K562 (cell line): ENCODE measurements around the gene PHLPP2. TPM values are rescaled to one million over a fixed set of nuclear protein-coding genes. Genes with fewer than 3 reads are reported as not detected.
A peak's percentile ranks its signal among the peaks of the same experiment; 100 is the strongest.

Experiments used
- ATAC-seq: fragments of 200-7000 bp; cut with Tn5 transposase; 3 replicates; pipeline ENCODE4 v1.9.1; 2020; ENCODE audit warnings: moderate library complexity
- BruUV-seq: library from RNA; stranded (reverse); fragments of 400-500 nt; replicated peaks from 2 replicates; lab custom pipeline; 2021; lab: Mats Ljungman, UMichigan
- CTCF ChIA-PET: fragments of 300-600 bp; formaldehyde crosslinking; extraction: SDS; loops from one replicate; lab custom pipeline; 2021; ENCODE audit warnings: low intra/inter-chr PET ratio; lab: Yijun Ruan, JAX
- POLR2A ChIA-PET: fragments of 300-600, 350-650 bp; sonication (Branson Sonifier 250); formaldehyde crosslinking; extraction: SDS; loops from one replicate; lab custom pipeline; 2021; ENCODE audit warnings: antibody characterized with exemption, inconsistent platforms; lab: Yijun Ruan, JAX
- DNase-seq, 4 experiments: peaks; one replicate each; pipeline versions ENCODE4 v3.0.0 to v3.0.0-alpha.2; 2011 to 2018; ENCODE audit warnings: low spot score in 3 of 4, mixed read lengths in 3 of 4; ENCODE audit errors: extremely low read depth in 1 of 4
- FAIRE-seq: peaks from 2 replicates; lab custom pipeline; 2011; peaks lifted over from hg19 to GRCh38; lab: Jason Lieb, UNC
- H2AFZ ChIP-seq: 2 replicates; pipeline ENCODE4 v1.6.0; 2011; ENCODE audit warnings: low read depth, low read length, control low read depth, inconsistent platforms
- H3K27ac ChIP-seq: fragments of 200-600 bp; 3 replicates; pipeline ENCODE4 v1.8.0; 2011; ENCODE audit warnings: low read depth, mild to moderate bottlenecking, control low read depth, inconsistent platforms, low read length, moderate library complexity, mixed read lengths; ENCODE audit errors: extremely low read depth
- H3K27me3 ChIP-seq, 2 experiments: fragments of 300-600 bp in 1 of 2; 2 replicates in 1 of 2; 3 replicates in 1 of 2; pipeline versions ENCODE4 v1.6.0 to v1.8.0; 2011; ENCODE audit warnings: inconsistent platforms in 2 of 2, low read length in 2 of 2, mild to moderate bottlenecking in 1 of 2, mixed read lengths in 1 of 2, moderate library complexity in 1 of 2; ENCODE audit not compliant: control insufficient read depth in 2 of 2, insufficient read depth in 2 of 2
- H3K36me3 ChIP-seq: fragments of 300-600 bp; 3 replicates; pipeline ENCODE4 v1.8.0; 2011; ENCODE audit warnings: mild to moderate bottlenecking, low read length, inconsistent platforms; ENCODE audit not compliant: control insufficient read depth, insufficient read depth
- H3K4me1 ChIP-seq, 2 experiments: fragments of 200-600 bp in 1 of 2; replicated peaks in 1 of 2; 2 replicates in 1 of 2; 3 replicates in 1 of 2; pipeline versions ENCODE4 v1.5.1 to v1.8.0; 2011; ENCODE audit warnings: inconsistent platforms in 2 of 2, low read length in 2 of 2, mild to moderate bottlenecking in 1 of 2, mixed read lengths in 1 of 2, moderate library complexity in 1 of 2; ENCODE audit not compliant: control insufficient read depth in 2 of 2, insufficient read depth in 2 of 2
- H3K4me2 ChIP-seq: 2 replicates; pipeline ENCODE4 v1.6.1; 2011; ENCODE audit warnings: low read length, control low read depth, inconsistent platforms, mixed read lengths; ENCODE audit not compliant: insufficient read depth
- H3K4me3 ChIP-seq: fragments of 200-600 bp; sonication (generic), shearing (Covaris generic); 2 replicates; pipeline ENCODE4 v1.5.1; 2016; ENCODE audit warnings: control low read depth, inconsistent platforms
- H3K79me2 ChIP-seq: fragments of 200-600 bp; 3 replicates; pipeline ENCODE4 v1.8.0; 2011; ENCODE audit warnings: low read length, inconsistent platforms; ENCODE audit not compliant: control insufficient read depth, insufficient read depth
- H3K9ac ChIP-seq, 2 experiments: 2 replicates each; pipeline versions ENCODE4 v1.6.0 to v1.6.1; 2011; ENCODE audit warnings: low read depth in 2 of 2, low read length in 2 of 2, control low read depth in 1 of 2, inconsistent platforms in 1 of 2, mild to moderate bottlenecking in 1 of 2, mixed read lengths in 1 of 2; ENCODE audit not compliant: insufficient read depth in 1 of 2
- H3K9me1 ChIP-seq: one replicate; pipeline ENCODE4 v1.6.0; 2011; ENCODE audit warnings: inconsistent platforms, mild to moderate bottlenecking, low read length, moderate library complexity; ENCODE audit not compliant: control insufficient read depth, insufficient read depth
- H3K9me3 ChIP-seq: replicated peaks from 2 replicates; pipeline ENCODE4 v1.5.1; 2011; ENCODE audit warnings: low read depth, low read length, inconsistent platforms; ENCODE audit not compliant: control insufficient read depth, insufficient read depth
- H4K20me1 ChIP-seq: replicated peaks from 2 replicates; pipeline ENCODE4 v1.6.1; 2011; ENCODE audit warnings: low read length, inconsistent platforms, mixed read lengths; ENCODE audit not compliant: control insufficient read depth, insufficient read depth
- CCNT2 ChIP-seq: IDR thresholded peaks from 2 replicates; pipeline ENCODE4 v1.6.1; 2011; ENCODE audit warnings: borderline replicate concordance, low read depth, mild to moderate bottlenecking, moderate library complexity, mixed read lengths, low read length; ENCODE audit not compliant: insufficient read length; ENCODE audit errors: extremely low read depth
- HDAC1 ChIP-seq, 2 experiments: fragments of 450-650 bp; IDR thresholded peaks; 2 replicates each; pipeline ENCODE4 v1.6.1; 2016 to 2017; ENCODE audit warnings: inconsistent platforms in 1 of 2, mild to moderate bottlenecking in 1 of 2, moderate library complexity in 1 of 2
- KAT7 ChIP-seq: sonication (generic); formaldehyde crosslinking; IDR thresholded peaks from 2 replicates; pipeline ENCODE4 v1.8.0; 2022; ENCODE audit warnings: missing genetic modification reagents, mild to moderate bottlenecking, borderline replicate concordance
- MAX ChIP-seq: sonication (generic); formaldehyde crosslinking; IDR thresholded peaks from 2 replicates; pipeline ENCODE4 v1.9.0; 2022; ENCODE audit warnings: mild to moderate bottlenecking, missing genetic modification reagents
- NONO ChIP-seq, 2 experiments: fragments of 200-400 bp in 1 of 2; fragments of 450-650 bp in 1 of 2; formaldehyde crosslinking in 1 of 2; IDR thresholded peaks; 2 replicates each; pipeline ENCODE4 v1.6.1; 2017; ENCODE audit warnings: low read depth in 2 of 2, mild to moderate bottlenecking in 2 of 2, moderate library complexity in 2 of 2, low read length in 1 of 2
- WGBS: fragments of 100-300 bp; shearing (Covaris generic); methylation state at CpG from one replicate; pipeline ENCODE4 v1.1.6; 2016; ENCODE audit warnings: low coverage, mixed read lengths; ENCODE audit not compliant: insufficient coverage; ENCODE audit errors: missing lambda C conversion rate; 5-methylcytosine and 5-hydroxymethylcytosine counted together
- in situ Hi-C: fragments of 300-500 bp; cut with MboI; formaldehyde crosslinking; loops from 4 replicates; pipeline ENCODE4 v1.15.0; 2018; ENCODE audit warnings: inconsistent platforms, mixed read lengths
- intact Hi-C: fragments of 100-400 bp; cut with micrococcal nuclease; formaldehyde crosslinking; loops from 2 replicates; pipeline ENCODE4 v1.14.2; 2022
- polyA plus RNA-seq, 8 experiments: library from polyadenylated mRNA; depleted of rRNA in 4 of 8; stranded (reverse) in 5 of 8; unstranded in 3 of 8; fragments of >200 nt; fragmentation: Nextera tagmentation in 2 of 8; fragmentation: Illumina TruSeq in 1 of 8; extraction: Ambion mirVana in 2 of 8; extraction: Trizol in 1 of 8; gene quantifications; 2 replicates each; pipeline versions ENCODE4 v1.2.1 to v1.2.3, GENCODE V29; 2011 to 2014; ENCODE audit warnings: inconsistent platforms in 1 of 8, missing spikeins in 1 of 8
- total RNA-seq, 7 experiments: library from RNA; depleted of rRNA in 6 of 7; stranded (reverse); fragments of >200 nt in 6 of 7; fragmentation: Illumina TruSeq in 2 of 7; extraction: Trizol in 2 of 7; gene quantifications; 2 replicates each; pipeline versions ENCODE4 v1.2.1 to v1.2.3, GENCODE V29; 2011 to 2021; ENCODE audit warnings: low replicate concordance in 1 of 7
- TF ChIP-seq, protein P1 (sequence below): fragments of 250-450 bp; sonication (Bioruptor Pico); IDR thresholded peaks from 2 replicates; pipeline ENCODE4 v1.8.0; 2022; ENCODE audit warnings: moderate library complexity, mild to moderate bottlenecking, inconsistent platforms
- TF ChIP-seq, protein P2 (sequence below), 2 experiments: fragments of 200-800 bp in 1 of 2; sonication (Bioruptor generic) in 1 of 2; sonication (generic) in 1 of 2; formaldehyde crosslinking in 1 of 2; IDR thresholded peaks in 1 of 2; conservative IDR thresholded peaks in 1 of 2; 2 replicates each; pipeline versions ENCODE4 v1.5.0 to v1.6.1; 2016 to 2020; ENCODE audit warnings: missing compliant biosample characterization in 1 of 2, missing genetic modification characterization in 1 of 2, missing genetic modification reagents in 1 of 2
- TF ChIP-seq, protein P3 (sequence below): fragments of 450-650 bp; IDR thresholded peaks from 2 replicates; pipeline ENCODE4 v1.7.1; 2018; ENCODE audit warnings: mild to moderate bottlenecking, low read depth; ENCODE audit not compliant: partially characterized antibody

Gene PHLPP2
- total and polyA plus RNA-seq, 9 of the 15 experiments (the other 6 are each of a cell fraction or from before 2014, with no cell fraction given), result 0.60 to 7.1 (median 2.6) TPM

DNA sequence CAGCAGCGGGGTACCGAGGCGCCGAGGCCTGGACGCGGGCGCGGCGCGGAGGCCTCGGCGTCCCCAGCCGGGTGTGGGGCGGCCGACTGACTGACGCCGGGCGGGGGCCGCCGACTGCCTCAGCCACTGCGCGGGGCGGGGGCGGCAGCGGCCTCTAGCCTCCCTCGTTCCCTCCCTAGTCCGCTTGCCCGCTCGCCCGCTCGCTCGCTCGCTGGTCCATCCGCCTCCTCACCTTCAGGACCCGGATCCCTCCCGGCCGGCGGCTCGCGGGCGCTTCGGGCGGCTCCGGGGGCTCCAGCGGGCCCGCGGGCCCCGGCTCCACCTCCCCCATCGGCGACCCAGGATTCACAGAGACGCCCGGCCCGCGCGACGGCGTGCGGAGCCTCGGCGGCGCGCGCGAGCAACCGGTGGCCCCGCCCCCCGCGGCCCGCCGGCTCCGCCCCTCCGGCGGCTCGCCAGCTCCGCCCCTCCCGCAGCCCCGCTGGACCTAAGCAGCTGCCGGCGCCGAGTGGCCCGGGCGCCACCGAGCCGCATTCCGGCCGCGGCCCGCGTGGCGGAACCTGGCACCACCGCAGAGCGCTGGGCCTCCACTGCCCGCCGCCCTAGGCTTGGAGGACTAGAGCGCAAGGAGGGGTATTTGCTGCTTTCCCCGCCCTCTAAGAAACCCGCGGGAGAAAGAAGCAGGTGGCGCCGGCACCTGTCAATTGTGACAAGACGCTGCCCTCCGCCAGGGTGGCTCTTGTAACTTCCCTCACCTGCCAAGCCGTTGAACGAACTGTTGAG, 773 bp downstream of the PHLPP2 start:
- ATAC-seq (peak; percentile 86), DNase-seq (peak; percentile 83 to 96 (median 94)), FAIRE-seq (no peak)
- H3K27ac ChIP-seq, result peak overlapping the region; percentile 62
- H4K20me1 ChIP-seq, result no peaks in the 10 kb centered on the region
- H3K9me3 ChIP-seq, result no peaks in the 10 kb centered on the region
- peak overlapping the region; percentile 59 to 90 for H3K9ac ChIP-seq
- ChIA-PET CTCF (no interaction called here), POLR2A (interaction anchor here (1.0 kb wide), 2 partner anchors 10 to 44 kb away, joined by 3 to 4 read pairs; no protein-coding TSS in a partner anchor)
- no peaks in the 10 kb centered on the region for H3K27me3 ChIP-seq
- intact Hi-C loops, result no loop called here
- peak overlapping the region; percentile 89 for H3K4me2 ChIP-seq
- BruUV-seq, result no TSS peak
- H3K4me3 ChIP-seq, result peak overlapping the region; percentile 87
- H3K9me1 ChIP-seq, result no peaks in the 10 kb centered on the region
- H3K36me3 ChIP-seq, result no peaks in the 10 kb centered on the region; the same call in 2 of the 3 replicates
- WGBS, result under 1% methylated on average over 40 of the region's 104 CpGs
- in situ Hi-C loops, result no loop called here
- H3K4me1 ChIP-seq, result peaks cover 12 to 18% of the 10 kb centered on the region in 2 experiments; a peak in 4 of 5 replicates
- peak overlapping the region; percentile 92 for H2AFZ ChIP-seq
- H3K79me2 ChIP-seq, result peaks cover 14% of the 10 kb centered on the region; the same call in 2 of the 3 replicates
- TF ChIP-seq MAX (CRISPR knock-in tag) (peak; percentile 71), KAT7 (peak; percentile 29; the same call in 1 of the 2 replicates), NONO (IDR thresholded peaks at IDR 0.05; ENCODE audit: low read depth in 2 of 2, low read length in 1 of 2) (peak in 1 of 2 experiments; percentile 69; a peak in 2 of 4 replicates), HDAC1 (IDR thresholded peaks at IDR 0.05) (peak in 1 of 2 experiments; percentile 77; a peak in 2 of 4 replicates), CCNT2 (no peak)
- TF ChIP-seq, protein P1, sequence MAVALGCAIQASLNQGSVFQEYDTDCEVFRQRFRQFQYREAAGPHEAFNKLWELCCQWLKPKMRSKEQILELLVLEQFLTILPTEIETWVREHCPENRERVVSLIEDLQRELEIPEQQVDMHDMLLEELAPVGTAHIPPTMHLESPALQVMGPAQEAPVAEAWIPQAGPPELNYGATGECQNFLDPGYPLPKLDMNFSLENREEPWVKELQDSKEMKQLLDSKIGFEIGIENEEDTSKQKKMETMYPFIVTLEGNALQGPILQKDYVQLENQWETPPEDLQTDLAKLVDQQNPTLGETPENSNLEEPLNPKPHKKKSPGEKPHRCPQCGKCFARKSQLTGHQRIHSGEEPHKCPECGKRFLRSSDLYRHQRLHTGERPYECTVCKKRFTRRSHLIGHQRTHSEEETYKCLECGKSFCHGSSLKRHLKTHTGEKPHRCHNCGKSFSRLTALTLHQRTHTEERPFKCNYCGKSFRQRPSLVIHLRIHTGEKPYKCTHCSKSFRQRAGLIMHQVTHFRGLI (CRISPR knock-in tag), result no peak
- TF ChIP-seq, protein P2, sequence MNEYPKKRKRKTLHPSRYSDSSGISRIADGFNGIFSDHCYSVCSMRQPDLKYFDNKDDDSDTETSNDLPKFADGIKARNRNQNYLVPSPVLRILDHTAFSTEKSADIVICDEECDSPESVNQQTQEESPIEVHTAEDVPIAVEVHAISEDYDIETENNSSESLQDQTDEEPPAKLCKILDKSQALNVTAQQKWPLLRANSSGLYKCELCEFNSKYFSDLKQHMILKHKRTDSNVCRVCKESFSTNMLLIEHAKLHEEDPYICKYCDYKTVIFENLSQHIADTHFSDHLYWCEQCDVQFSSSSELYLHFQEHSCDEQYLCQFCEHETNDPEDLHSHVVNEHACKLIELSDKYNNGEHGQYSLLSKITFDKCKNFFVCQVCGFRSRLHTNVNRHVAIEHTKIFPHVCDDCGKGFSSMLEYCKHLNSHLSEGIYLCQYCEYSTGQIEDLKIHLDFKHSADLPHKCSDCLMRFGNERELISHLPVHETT (CRISPR knock-in tag; conservative IDR thresholded peaks at IDR 0.05 in 1 of 2, IDR thresholded peaks at IDR 0.05 in 1 of 2), result peak in 1 of 2 experiments; percentile 71; a peak in 2 of 4 replicates
- TF ChIP-seq, protein P3, sequence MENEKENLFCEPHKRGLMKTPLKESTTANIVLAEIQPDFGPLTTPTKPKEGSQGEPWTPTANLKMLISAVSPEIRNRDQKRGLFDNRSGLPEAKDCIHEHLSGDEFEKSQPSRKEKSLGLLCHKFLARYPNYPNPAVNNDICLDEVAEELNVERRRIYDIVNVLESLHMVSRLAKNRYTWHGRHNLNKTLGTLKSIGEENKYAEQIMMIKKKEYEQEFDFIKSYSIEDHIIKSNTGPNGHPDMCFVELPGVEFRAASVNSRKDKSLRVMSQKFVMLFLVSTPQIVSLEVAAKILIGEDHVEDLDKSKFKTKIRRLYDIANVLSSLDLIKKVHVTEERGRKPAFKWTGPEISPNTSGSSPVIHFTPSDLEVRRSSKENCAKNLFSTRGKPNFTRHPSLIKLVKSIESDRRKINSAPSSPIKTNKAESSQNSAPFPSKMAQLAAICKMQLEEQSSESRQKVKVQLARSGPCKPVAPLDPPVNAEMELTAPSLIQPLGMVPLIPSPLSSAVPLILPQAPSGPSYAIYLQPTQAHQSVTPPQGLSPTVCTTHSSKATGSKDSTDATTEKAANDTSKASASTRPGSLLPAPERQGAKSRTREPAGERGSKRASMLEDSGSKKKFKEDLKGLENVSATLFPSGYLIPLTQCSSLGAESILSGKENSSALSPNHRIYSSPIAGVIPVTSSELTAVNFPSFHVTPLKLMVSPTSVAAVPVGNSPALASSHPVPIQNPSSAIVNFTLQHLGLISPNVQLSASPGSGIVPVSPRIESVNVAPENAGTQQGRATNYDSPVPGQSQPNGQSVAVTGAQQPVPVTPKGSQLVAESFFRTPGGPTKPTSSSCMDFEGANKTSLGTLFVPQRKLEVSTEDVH, result peak; percentile 62
